K562 (cell line): ENCODE results near the gene POLR2B. TPM values are rescaled to one million over a fixed set of nuclear protein-coding genes. Genes with fewer than 3 reads are reported as not detected.

Source experiments
- ATAC-seq: fragments of 200-7000 bp; cut with Tn5 transposase; 3 replicates; pipeline ENCODE4 v1.9.1; 2020; ENCODE audit warnings: moderate library complexity
- BruUV-seq: library from RNA; stranded (reverse); fragments of 400-500 nt; replicated peaks from 2 replicates; lab custom pipeline; 2021; lab: Mats Ljungman, UMichigan
- CTCF ChIA-PET: fragments of 300-600 bp; formaldehyde crosslinking; extraction: SDS; loops from one replicate; lab custom pipeline; 2021; ENCODE audit warnings: low intra/inter-chr PET ratio; lab: Yijun Ruan, JAX
- POLR2A ChIA-PET: fragments of 300-600, 350-650 bp; sonication (Branson Sonifier 250); formaldehyde crosslinking; extraction: SDS; loops from one replicate; lab custom pipeline; 2021; ENCODE audit warnings: antibody characterized with exemption, inconsistent platforms; lab: Yijun Ruan, JAX
- DNase-seq, 4 experiments: peaks; one replicate each; pipeline versions ENCODE4 v3.0.0 to v3.0.0-alpha.2; 2011 to 2018; ENCODE audit warnings: low spot score in 3 of 4, mixed read lengths in 3 of 4; ENCODE audit errors: extremely low read depth in 1 of 4
- FAIRE-seq: peaks from 2 replicates; lab custom pipeline; 2011; peaks lifted over from hg19 to GRCh38; lab: Jason Lieb, UNC
- H2AFZ ChIP-seq: 2 replicates; pipeline ENCODE4 v1.6.0; 2011; ENCODE audit warnings: low read depth, low read length, control low read depth, inconsistent platforms
- H3K27ac ChIP-seq: fragments of 200-600 bp; 3 replicates; pipeline ENCODE4 v1.8.0; 2011; ENCODE audit warnings: low read depth, mild to moderate bottlenecking, control low read depth, inconsistent platforms, low read length, moderate library complexity, mixed read lengths; ENCODE audit errors: extremely low read depth
- H3K27me3 ChIP-seq, 2 experiments: fragments of 300-600 bp in 1 of 2; 2 replicates in 1 of 2; 3 replicates in 1 of 2; pipeline versions ENCODE4 v1.6.0 to v1.8.0; 2011; ENCODE audit warnings: inconsistent platforms in 2 of 2, low read length in 2 of 2, mild to moderate bottlenecking in 1 of 2, mixed read lengths in 1 of 2, moderate library complexity in 1 of 2; ENCODE audit not compliant: control insufficient read depth in 2 of 2, insufficient read depth in 2 of 2
- H3K36me3 ChIP-seq: fragments of 300-600 bp; 3 replicates; pipeline ENCODE4 v1.8.0; 2011; ENCODE audit warnings: mild to moderate bottlenecking, low read length, inconsistent platforms; ENCODE audit not compliant: control insufficient read depth, insufficient read depth
- H3K4me1 ChIP-seq, 2 experiments: fragments of 200-600 bp in 1 of 2; replicated peaks in 1 of 2; 2 replicates in 1 of 2; 3 replicates in 1 of 2; pipeline versions ENCODE4 v1.5.1 to v1.8.0; 2011; ENCODE audit warnings: inconsistent platforms in 2 of 2, low read length in 2 of 2, mild to moderate bottlenecking in 1 of 2, mixed read lengths in 1 of 2, moderate library complexity in 1 of 2; ENCODE audit not compliant: control insufficient read depth in 2 of 2, insufficient read depth in 2 of 2
- H3K4me2 ChIP-seq: 2 replicates; pipeline ENCODE4 v1.6.1; 2011; ENCODE audit warnings: low read length, control low read depth, inconsistent platforms, mixed read lengths; ENCODE audit not compliant: insufficient read depth
- H3K4me3 ChIP-seq: fragments of 200-600 bp; sonication (generic), shearing (Covaris generic); 2 replicates; pipeline ENCODE4 v1.5.1; 2016; ENCODE audit warnings: control low read depth, inconsistent platforms
- H3K79me2 ChIP-seq: fragments of 200-600 bp; 3 replicates; pipeline ENCODE4 v1.8.0; 2011; ENCODE audit warnings: low read length, inconsistent platforms; ENCODE audit not compliant: control insufficient read depth, insufficient read depth
- H3K9ac ChIP-seq, 2 experiments: 2 replicates each; pipeline versions ENCODE4 v1.6.0 to v1.6.1; 2011; ENCODE audit warnings: low read depth in 2 of 2, low read length in 2 of 2, control low read depth in 1 of 2, inconsistent platforms in 1 of 2, mild to moderate bottlenecking in 1 of 2, mixed read lengths in 1 of 2; ENCODE audit not compliant: insufficient read depth in 1 of 2
- H3K9me1 ChIP-seq: one replicate; pipeline ENCODE4 v1.6.0; 2011; ENCODE audit warnings: inconsistent platforms, mild to moderate bottlenecking, low read length, moderate library complexity; ENCODE audit not compliant: control insufficient read depth, insufficient read depth
- H3K9me3 ChIP-seq: replicated peaks from 2 replicates; pipeline ENCODE4 v1.5.1; 2011; ENCODE audit warnings: low read depth, low read length, inconsistent platforms; ENCODE audit not compliant: control insufficient read depth, insufficient read depth
- H4K20me1 ChIP-seq: replicated peaks from 2 replicates; pipeline ENCODE4 v1.6.1; 2011; ENCODE audit warnings: low read length, inconsistent platforms, mixed read lengths; ENCODE audit not compliant: control insufficient read depth, insufficient read depth
- FOXA1 ChIP-seq: fragments of 450-650 bp; IDR thresholded peaks from 2 replicates; pipeline ENCODE4 v1.6.1; 2016; ENCODE audit warnings: mild to moderate bottlenecking, borderline replicate concordance
- ZBTB9 ChIP-seq: fragments of 450-650 bp; formaldehyde crosslinking; IDR thresholded peaks from 2 replicates; pipeline ENCODE4 v1.4.0; 2020; ENCODE audit warnings: mild to moderate bottlenecking, moderate library complexity
- WGBS: fragments of 100-300 bp; shearing (Covaris generic); methylation state at CpG from one replicate; pipeline ENCODE4 v1.1.6; 2016; ENCODE audit warnings: low coverage, mixed read lengths; ENCODE audit not compliant: insufficient coverage; ENCODE audit errors: missing lambda C conversion rate; 5-methylcytosine and 5-hydroxymethylcytosine counted together
- in situ Hi-C: fragments of 300-500 bp; cut with MboI; formaldehyde crosslinking; loops from 4 replicates; pipeline ENCODE4 v1.15.0; 2018; ENCODE audit warnings: inconsistent platforms, mixed read lengths
- intact Hi-C: fragments of 100-400 bp; cut with micrococcal nuclease; formaldehyde crosslinking; loops from 2 replicates; pipeline ENCODE4 v1.14.2; 2022
- polyA plus RNA-seq, 8 experiments: library from polyadenylated mRNA; depleted of rRNA in 4 of 8; stranded (reverse) in 5 of 8; unstranded in 3 of 8; fragments of >200 nt; fragmentation: Nextera tagmentation in 2 of 8; fragmentation: Illumina TruSeq in 1 of 8; extraction: Ambion mirVana in 2 of 8; extraction: Trizol in 1 of 8; gene quantifications; 2 replicates each; pipeline versions ENCODE4 v1.2.1 to v1.2.3, GENCODE V29; 2011 to 2014; ENCODE audit warnings: inconsistent platforms in 1 of 8, missing spikeins in 1 of 8
- total RNA-seq, 7 experiments: library from RNA; depleted of rRNA in 6 of 7; stranded (reverse); fragments of >200 nt in 6 of 7; fragmentation: Illumina TruSeq in 2 of 7; extraction: Trizol in 2 of 7; gene quantifications; 2 replicates each; pipeline versions ENCODE4 v1.2.1 to v1.2.3, GENCODE V29; 2011 to 2021; ENCODE audit warnings: low replicate concordance in 1 of 7

POLR2B gene
- total and polyA plus RNA-seq, 9 of the 15 experiments (the other 6 are each of a cell fraction or from before 2014, with no cell fraction given) = 60.9 to 208 (median 142) TPM

- Histone ChIP-seq H4K20me1 (no peaks in the 10 kb centered on the region), H3K79me2 (no peaks in the 10 kb centered on the region), H3K27me3 (peaks cover 6 to 18% of the 10 kb centered on the region in 2 experiments; a peak in 3 of 5 replicates), H3K4me2 (no peak overlapping the region), H3K4me3 (no peak overlapping the region), H3K4me1 (no peaks in the 10 kb centered on the region; a peak in 1 of 5 replicates), H3K27ac (no peak overlapping the region), H3K9ac (no peak overlapping the region), H3K36me3 (no peaks in the 10 kb centered on the region), H2AFZ (no peak overlapping the region), H3K9me1 (no peaks in the 10 kb centered on the region), H3K9me3 (no peaks in the 10 kb centered on the region)
- POLR2A ChIA-PET = no interaction called here
- DNase-seq = no peak
- no peak for ATAC-seq
- intact Hi-C loops = no loop called here
- BruUV-seq = no TSS peak
- 0% methylated on average over 1 of the region's 1 CpG for WGBS
- no peak for FAIRE-seq
- CTCF ChIA-PET = no interaction called here
- in situ Hi-C loops = no loop called here
- no peak for TF ChIP-seq FOXA1
- TF ChIP-seq, all 486 proteins: peak for 0
Observed at GRCh38 chr4:57063518-57063917, 84.8 kb downstream of the POLR2B start.

GRCh38 chr4:57064120-57064519 is 85.4 kb downstream of the POLR2B start:
- FAIRE-seq (no peak), DNase-seq (no peak), ATAC-seq (no peak)
- no peak overlapping the region for H3K4me3 ChIP-seq
- no peaks in the 10 kb centered on the region; a peak in 1 of 5 replicates for H3K4me1 ChIP-seq
- no peak overlapping the region for H3K27ac ChIP-seq
- intact Hi-C loops (no loop called here), in situ Hi-C loops (no loop called here)
- no peak overlapping the region for H3K4me2 ChIP-seq
- CTCF ChIA-PET = no interaction called here
- no peaks in the 10 kb centered on the region for H3K9me3 ChIP-seq
- no peaks in the 10 kb centered on the region for H3K36me3 ChIP-seq
- no TSS peak for BruUV-seq
- no peaks in the 10 kb centered on the region for H4K20me1 ChIP-seq
- 0% methylated on average over 2 of the region's 2 CpGs for WGBS
- no peak overlapping the region for H2AFZ ChIP-seq
- POLR2A ChIA-PET = interaction anchor here (0.6 kb wide), 1 partner anchor 130 kb away, joined by 3 read pairs; no protein-coding TSS in a partner anchor
- no peaks in the 10 kb centered on the region for H3K79me2 ChIP-seq
- H3K27me3 ChIP-seq = peaks cover 6 to 18% of the 10 kb centered on the region in 2 experiments; a peak in 3 of 5 replicates
- TF ChIP-seq ZBTB9 = no peak
- no peaks in the 10 kb centered on the region for H3K9me1 ChIP-seq
- H3K9ac ChIP-seq = no peak overlapping the region
